GM12801 (cell line): ENCODE data around the gene CEP70.

Source experiments
- CTCF ChIP-seq: IDR thresholded peaks from one replicate; pipeline ENCODE4 v1.5.1; 2011; ENCODE audit warnings: control low read depth; ENCODE audit not compliant: insufficient read length; ENCODE audit errors: extremely low read depth

CEP70 gene

GRCh38 chr3:138473391-138473790 is 120.7 kb downstream of the CEP70 start:
- TF ChIP-seq CTCF, result no peak

DNA sequence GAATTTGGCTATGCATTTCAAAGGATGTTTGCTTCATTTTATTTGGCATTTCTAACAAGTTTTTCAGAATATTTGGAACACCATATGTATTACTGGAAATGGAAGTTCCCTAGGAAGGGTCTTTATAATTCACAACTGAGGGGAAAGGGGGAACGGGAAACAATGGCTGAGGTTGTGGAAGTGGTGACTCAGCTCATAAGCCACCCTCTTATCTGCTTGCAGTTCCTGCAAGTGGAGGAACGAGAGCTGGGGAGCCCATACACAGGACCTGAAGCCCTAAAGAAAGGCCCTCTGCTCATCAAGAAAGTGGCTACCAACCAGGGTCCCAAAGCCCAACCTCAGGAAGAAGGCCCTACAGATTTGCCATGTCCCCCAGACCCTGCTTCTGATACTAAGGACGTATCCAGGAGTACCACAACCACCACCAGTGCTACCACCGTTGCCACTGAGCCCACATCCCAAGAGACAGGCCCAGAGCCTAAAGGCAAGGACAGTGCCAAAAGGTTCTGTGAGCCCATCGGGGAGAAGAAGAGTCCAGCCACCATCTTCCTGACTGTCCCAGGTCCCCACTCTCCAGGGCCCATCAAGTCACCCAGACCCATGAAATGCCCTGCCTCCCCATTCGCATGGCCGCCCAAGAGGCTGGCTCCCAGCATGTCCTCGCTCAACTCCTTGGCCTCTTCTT is 121.8 kb downstream of the CEP70 start:
- TF ChIP-seq CTCF, result no peak

- TF ChIP-seq CTCF, result no peak
Observed at GRCh38 chr3:138471481-138471880, 122.6 kb downstream of the CEP70 start.

GRCh38 chr3:138470687-138471086 is 123.4 kb downstream of the CEP70 start:
- TF ChIP-seq CTCF, result no peak

DNA sequence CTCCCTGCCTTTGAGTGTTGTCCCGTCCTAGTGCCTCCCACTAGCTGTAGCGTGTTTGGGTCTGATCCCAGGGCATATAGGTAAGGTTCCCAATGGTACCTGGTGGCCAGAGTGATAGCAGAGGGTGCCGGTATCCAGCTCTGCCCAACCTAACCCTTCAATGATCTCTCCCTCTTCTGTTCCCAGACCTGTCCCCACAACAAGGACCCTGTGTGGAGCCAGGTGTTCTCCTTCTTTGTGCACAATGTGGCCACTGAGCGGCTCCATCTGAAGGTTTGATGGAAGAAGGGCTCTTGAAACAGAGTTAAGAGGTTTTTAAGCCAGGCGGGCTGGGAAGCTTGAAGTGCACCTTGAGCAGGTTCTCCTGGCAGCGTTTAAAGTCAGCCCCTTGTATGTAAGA is 124.2 kb downstream of the CEP70 start:
- no peak for TF ChIP-seq CTCF

- no peak for TF ChIP-seq CTCF
Observed at GRCh38 chr3:138468886-138469285, 125.2 kb downstream of the CEP70 start.

- TF ChIP-seq CTCF, result no peak
Observed at GRCh38 chr3:138468451-138468850, 125.6 kb downstream of the CEP70 start.
